Vagina (tissue), 2 donors: ENCODE data around the gene ZFHX3. TPM values are rescaled to one million over a fixed set of nuclear protein-coding genes. Genes with fewer than 3 reads are reported as not detected.

Experiments used
- DNase-seq, 2 donors: peaks; one replicate each; pipeline ENCODE4 v3.0.0-alpha.2; 2017; ENCODE audit errors: extremely low spot score in 2 of 2
- H3K27ac ChIP-seq: fragments of 200-600 bp; sonication (generic); one replicate; pipeline ENCODE4 v1.5.1; 2019
- H3K27me3 ChIP-seq: fragments of 200-600 bp; sonication (generic); one replicate; pipeline ENCODE4 v1.5.1; 2019
- H3K36me3 ChIP-seq, 2 donors: fragments of 200-600 bp; sonication (generic); one replicate each; pipeline ENCODE4 v1.5.1; 2017 to 2019
- H3K4me1 ChIP-seq: fragments of 200-600 bp; sonication (generic); one replicate; pipeline ENCODE4 v1.5.1; 2019
- H3K4me3 ChIP-seq, 2 donors: fragments of 200-600 bp; sonication (generic); 1 replicate in 1 of 2; 2 replicates in 1 of 2; pipeline ENCODE4 v1.5.1; 2016 to 2019
- H3K9me3 ChIP-seq: fragments of 200-600 bp; sonication (generic); one replicate; pipeline ENCODE4 v1.5.1; 2019
- POLR2A ChIP-seq, 2 donors: fragments of 450-650 bp; IDR thresholded peaks; one replicate each; pipeline ENCODE4 v1.6.1; 2017; ENCODE audit warnings: antibody characterized with exemption in 2 of 2, mild to moderate bottlenecking in 2 of 2, moderate library complexity in 2 of 2
- POLR2AphosphoS5 ChIP-seq, 2 donors: sonication (generic); formaldehyde crosslinking; IDR thresholded peaks; one replicate each; pipeline ENCODE4 v1.9.0; 2017; ENCODE audit warnings: antibody characterized with exemption in 2 of 2, mild to moderate bottlenecking in 2 of 2, low read depth in 1 of 2; ENCODE audit not compliant: insufficient read depth in 1 of 2
- intact Hi-C: fragments of 100-400 bp; cut with DNase I; formaldehyde crosslinking; loops from one replicate; pipeline ENCODE4 v1.15.1; 2023
- total RNA-seq: library from RNA; depleted of rRNA; stranded (reverse); fragments of >200 nt; gene quantifications from one replicate; pipeline ENCODE4 v1.2.3, GENCODE V29; 2016
- TF ChIP-seq, protein P1 (sequence below), 3 experiments: fragments of 450-650 bp in 2 of 3; fragments of 200-600 bp in 1 of 3; sonication (generic) in 1 of 3; IDR thresholded peaks; one replicate each; pipeline ENCODE4 v1.5.1; 2017 to 2019; ENCODE audit warnings: antibody characterized with exemption in 3 of 3, mild to moderate bottlenecking in 2 of 3, moderate library complexity in 2 of 3

ZFHX3 gene
- total RNA-seq, 1 donor from 2014 or later = 28.0 TPM

DNA sequence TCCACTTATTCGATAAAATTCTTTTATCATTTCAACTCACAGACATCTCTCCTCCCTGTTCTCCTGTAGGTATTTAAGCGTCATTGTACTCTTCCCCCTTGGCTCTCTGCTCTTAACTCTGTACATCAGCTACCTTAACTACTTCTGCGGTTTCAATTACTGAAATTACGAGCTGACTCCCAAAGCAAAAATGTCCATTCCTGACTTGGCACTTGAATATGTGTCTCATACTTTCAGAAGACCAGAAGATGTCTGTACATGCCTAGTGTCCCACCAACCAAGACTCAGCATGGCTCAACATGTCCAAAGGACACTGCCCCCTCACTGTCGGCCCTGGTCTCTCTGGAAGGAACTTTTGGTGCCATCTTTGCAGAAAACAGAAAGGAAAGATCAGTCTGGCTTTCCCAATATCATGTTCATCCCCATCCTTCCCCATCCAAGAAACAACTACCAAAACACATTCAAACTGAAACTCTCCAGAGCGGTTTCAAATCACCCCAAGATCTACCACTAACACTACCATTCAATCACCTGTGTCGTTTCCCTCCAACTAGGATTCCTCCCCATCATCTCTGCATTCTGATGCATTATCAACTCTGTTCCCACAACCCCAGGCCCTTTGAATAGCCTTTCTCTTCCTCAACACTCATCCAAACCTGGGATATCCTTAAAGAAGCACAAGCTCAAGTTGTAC, 74.9 kb downstream of the ZFHX3 start:
- intact Hi-C loops = no loop called here

DNA sequence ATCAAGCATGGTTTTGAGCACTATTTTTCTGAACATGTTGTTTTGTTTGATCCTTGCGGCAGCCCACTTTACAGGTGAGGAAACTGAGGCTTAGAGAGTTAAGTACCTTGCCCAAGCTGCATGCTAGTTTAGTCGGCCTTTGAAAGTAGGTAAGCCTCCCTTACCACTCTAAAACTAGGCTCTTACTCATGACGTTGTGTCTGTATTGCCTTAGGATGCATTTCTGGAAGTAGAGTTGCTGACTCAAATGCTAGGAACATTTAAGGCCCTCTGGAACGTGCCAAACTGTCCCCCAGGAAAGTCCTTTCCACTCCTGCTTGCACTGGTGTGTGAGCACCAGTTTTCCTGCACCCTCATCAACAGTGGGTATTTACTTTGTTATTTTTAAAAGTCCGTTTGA, 76.6 kb downstream of the ZFHX3 start:
- intact Hi-C loops = no loop called here
- TF ChIP-seq, protein P1, sequence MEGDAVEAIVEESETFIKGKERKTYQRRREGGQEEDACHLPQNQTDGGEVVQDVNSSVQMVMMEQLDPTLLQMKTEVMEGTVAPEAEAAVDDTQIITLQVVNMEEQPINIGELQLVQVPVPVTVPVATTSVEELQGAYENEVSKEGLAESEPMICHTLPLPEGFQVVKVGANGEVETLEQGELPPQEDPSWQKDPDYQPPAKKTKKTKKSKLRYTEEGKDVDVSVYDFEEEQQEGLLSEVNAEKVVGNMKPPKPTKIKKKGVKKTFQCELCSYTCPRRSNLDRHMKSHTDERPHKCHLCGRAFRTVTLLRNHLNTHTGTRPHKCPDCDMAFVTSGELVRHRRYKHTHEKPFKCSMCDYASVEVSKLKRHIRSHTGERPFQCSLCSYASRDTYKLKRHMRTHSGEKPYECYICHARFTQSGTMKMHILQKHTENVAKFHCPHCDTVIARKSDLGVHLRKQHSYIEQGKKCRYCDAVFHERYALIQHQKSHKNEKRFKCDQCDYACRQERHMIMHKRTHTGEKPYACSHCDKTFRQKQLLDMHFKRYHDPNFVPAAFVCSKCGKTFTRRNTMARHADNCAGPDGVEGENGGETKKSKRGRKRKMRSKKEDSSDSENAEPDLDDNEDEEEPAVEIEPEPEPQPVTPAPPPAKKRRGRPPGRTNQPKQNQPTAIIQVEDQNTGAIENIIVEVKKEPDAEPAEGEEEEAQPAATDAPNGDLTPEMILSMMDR (IDR thresholded peaks at IDR 0.05) = no peak
- TF ChIP-seq POLR2AphosphoS5 (IDR thresholded peaks at IDR 0.05; ENCODE audit: insufficient read depth in 1 of 2, low read depth in 1 of 2) = no peak
- H3K9me3 ChIP-seq = no peaks in the 10 kb centered on the region
- H3K36me3 ChIP-seq = no peaks in the 10 kb centered on the region
- H3K4me3 ChIP-seq = no peak overlapping the region
- H3K4me1 ChIP-seq = peaks cover 20% of the 10 kb centered on the region
- no peak overlapping the region for H3K27ac ChIP-seq
- no peaks in the 10 kb centered on the region for H3K27me3 ChIP-seq
- DNase-seq = no peak

More for the DNA sequence above, 74.9 kb downstream of the ZFHX3 start:
- Histone ChIP-seq H3K9me3 (no peaks in the 10 kb centered on the region), H3K36me3 (no peaks in the 10 kb centered on the region), H3K4me1 (peaks cover 20% of the 10 kb centered on the region), H3K4me3 (no peak overlapping the region), H3K27me3 (no peaks in the 10 kb centered on the region), H3K27ac (no peak overlapping the region)
- TF ChIP-seq, protein P1 (IDR thresholded peaks at IDR 0.05) = no peak
- TF ChIP-seq POLR2AphosphoS5 (IDR thresholded peaks at IDR 0.05; ENCODE audit: insufficient read depth in 1 of 2, low read depth in 1 of 2) (no peak), POLR2A (IDR thresholded peaks at IDR 0.05) (no peak)
- no peak for DNase-seq

DNA sequence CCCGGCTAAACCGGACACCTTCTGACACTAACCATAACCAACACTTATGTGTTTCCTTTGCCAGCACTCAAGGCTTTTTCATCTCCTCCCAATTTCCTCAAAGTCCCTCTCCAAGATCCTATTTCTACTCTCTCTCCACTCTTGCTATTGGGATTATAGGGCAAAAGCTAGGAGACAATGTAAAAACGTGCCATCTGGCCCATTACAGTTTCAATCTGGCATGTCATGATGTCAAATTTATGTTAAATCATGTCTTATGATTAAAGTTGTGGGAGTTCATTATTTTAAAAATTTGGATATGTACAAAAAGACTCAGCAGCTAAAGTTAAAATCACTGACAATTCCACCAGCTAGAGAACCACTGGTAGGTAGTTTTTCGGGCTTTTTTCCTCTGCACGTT, 77.3 kb downstream of the ZFHX3 start:
- DNase-seq = no peak
- H3K4me1 ChIP-seq = peaks cover 20% of the 10 kb centered on the region
- intact Hi-C loops = no loop called here
- H3K9me3 ChIP-seq = no peaks in the 10 kb centered on the region
- TF ChIP-seq POLR2AphosphoS5 (IDR thresholded peaks at IDR 0.05; ENCODE audit: insufficient read depth in 1 of 2, low read depth in 1 of 2) (no peak), POLR2A (IDR thresholded peaks at IDR 0.05) (no peak)
- TF ChIP-seq, protein P1 (IDR thresholded peaks at IDR 0.05) = no peak
- H3K27me3 ChIP-seq = no peaks in the 10 kb centered on the region
- H3K4me3 ChIP-seq = no peak overlapping the region
- no peak overlapping the region for H3K27ac ChIP-seq
- no peaks in the 10 kb centered on the region for H3K36me3 ChIP-seq

DNA sequence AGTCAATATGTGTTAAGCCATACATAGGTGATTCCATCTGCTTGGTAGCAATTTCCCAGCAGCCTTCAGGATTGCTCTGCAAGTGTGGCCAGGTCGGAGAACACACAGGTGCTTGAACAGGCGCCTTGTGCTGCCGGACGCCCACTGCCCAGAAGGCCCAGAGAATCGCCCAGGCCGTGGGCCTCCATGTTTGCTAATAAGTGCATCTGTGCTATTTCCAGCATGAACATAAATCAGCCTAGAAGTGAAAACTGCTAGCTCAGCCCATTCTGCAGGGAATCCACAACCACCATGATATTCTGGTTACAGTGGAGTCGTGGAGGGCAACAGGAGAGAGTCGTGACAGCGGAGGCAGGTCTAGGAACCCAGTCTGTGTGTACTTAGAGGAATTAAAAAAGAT, 78.1 kb downstream of the ZFHX3 start:
- Histone ChIP-seq H3K27ac (no peak overlapping the region), H3K4me3 (no peak overlapping the region), H3K9me3 (no peaks in the 10 kb centered on the region), H3K36me3 (no peaks in the 10 kb centered on the region), H3K27me3 (no peaks in the 10 kb centered on the region), H3K4me1 (peaks cover 20% of the 10 kb centered on the region)
- intact Hi-C loops = no loop called here
- TF ChIP-seq POLR2A (IDR thresholded peaks at IDR 0.05) = no peak
- TF ChIP-seq, protein P1 (IDR thresholded peaks at IDR 0.05) = no peak
- DNase-seq = no peak

DNA sequence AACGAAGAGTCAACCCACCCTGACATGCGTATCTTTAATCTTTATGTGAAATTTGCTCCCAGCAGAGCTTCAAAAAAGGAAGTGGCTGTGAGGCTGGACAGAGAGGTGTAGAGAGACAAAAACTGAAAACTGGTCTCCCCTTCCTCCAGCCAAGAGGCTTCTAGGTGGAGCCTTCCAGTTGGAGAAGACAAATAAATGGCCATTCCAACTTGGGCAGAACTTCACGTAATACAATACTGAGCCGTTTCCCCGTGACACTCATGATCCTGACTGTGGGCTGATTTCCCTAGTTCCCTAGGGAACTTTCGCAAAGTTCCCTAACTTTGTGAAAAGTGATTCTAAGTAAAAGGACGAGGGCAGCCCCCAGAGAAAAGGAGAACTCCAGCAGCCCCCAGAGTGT, 78.8 kb downstream of the ZFHX3 start:
- no peaks in the 10 kb centered on the region for H3K36me3 ChIP-seq
- no peaks in the 10 kb centered on the region for H3K27me3 ChIP-seq
- H3K27ac ChIP-seq = no peak overlapping the region
- H3K4me1 ChIP-seq = peaks cover 20% of the 10 kb centered on the region
- H3K9me3 ChIP-seq = no peaks in the 10 kb centered on the region
- no peak overlapping the region for H3K4me3 ChIP-seq
- TF ChIP-seq, protein P1 (IDR thresholded peaks at IDR 0.05) = no peak
- TF ChIP-seq POLR2AphosphoS5 (IDR thresholded peaks at IDR 0.05; ENCODE audit: insufficient read depth in 1 of 2, low read depth in 1 of 2) (no peak), POLR2A (IDR thresholded peaks at IDR 0.05) (no peak)
- no peak for DNase-seq
- intact Hi-C loops = no loop called here
